ENCODE results near the gene PRKCI.

The PRKCI gene

DNA sequence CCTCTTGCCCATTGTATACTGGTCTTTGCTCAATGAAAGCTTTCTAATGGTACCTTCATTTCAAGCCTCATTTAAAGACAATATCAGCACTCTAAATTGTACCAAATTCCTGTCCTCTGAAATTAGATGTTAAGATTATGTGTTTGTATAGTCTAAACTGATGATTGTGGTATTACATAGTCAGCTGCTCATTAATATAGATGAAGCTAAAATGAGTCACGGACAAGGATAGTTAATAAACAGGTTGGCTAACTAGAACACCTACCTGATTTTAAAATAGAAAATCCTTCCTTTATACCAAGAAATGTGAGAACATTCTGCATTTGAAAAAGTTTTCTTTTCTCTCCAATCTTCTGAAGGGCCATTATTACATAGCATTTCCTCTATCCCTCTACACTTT is 2.9 kb downstream of the PRKCI start:
- no peak overlapping the region for H3K27ac ChIP-seq (ENCODE audit: low read length)
- no peaks in the 10 kb centered on the region for H3K27me3 ChIP-seq (replicated peaks; ENCODE audit: insufficient read depth, low read length)
- no peaks in the 10 kb centered on the region for H4K20me1 ChIP-seq (ENCODE audit: insufficient read depth, low read length)
- H3K36me3 ChIP-seq (replicated peaks; ENCODE audit: insufficient read depth, low read length): no peaks in the 10 kb centered on the region
- no peak overlapping the region for H3K4me2 ChIP-seq (ENCODE audit: low read depth, low read length)
- H3K9me2 ChIP-seq (replicated peaks; ENCODE audit: insufficient read depth, low read length): no peaks in the 10 kb centered on the region
- no peak for DNase-seq
- H3K4me3 ChIP-seq (ENCODE audit: low read length): no peak overlapping the region
- H3F3A ChIP-seq (ENCODE audit: insufficient read depth, low read length): peaks cover 6% of the 10 kb centered on the region
- peaks cover 60% of the 10 kb centered on the region for H3K79me2 ChIP-seq (ENCODE audit: low read length)
- no peak for TF ChIP-seq CTCF (IDR thresholded peaks at IDR 0.05; ENCODE audit: low read length)
- TF ChIP-seq EZH2phosphoT487 (IDR thresholded peaks at IDR 0.05; ENCODE audit: low read length): no peak
- no peak for TF ChIP-seq EZH2 (optimal IDR thresholded peaks at IDR 0.05; ENCODE audit: low read depth, low read length)
- no peak overlapping the region for H3K9ac ChIP-seq (ENCODE audit: low read length)
- peaks cover 4% of the 10 kb centered on the region; the same call in 1 of the 2 replicates for H3K4me1 ChIP-seq (ENCODE audit: low read length)
- no peaks in the 10 kb centered on the region for H3K9me3 ChIP-seq (replicated peaks; ENCODE audit: insufficient read depth, low read length)
- H2AFZ ChIP-seq (ENCODE audit: low read length): no peak overlapping the region

DNA sequence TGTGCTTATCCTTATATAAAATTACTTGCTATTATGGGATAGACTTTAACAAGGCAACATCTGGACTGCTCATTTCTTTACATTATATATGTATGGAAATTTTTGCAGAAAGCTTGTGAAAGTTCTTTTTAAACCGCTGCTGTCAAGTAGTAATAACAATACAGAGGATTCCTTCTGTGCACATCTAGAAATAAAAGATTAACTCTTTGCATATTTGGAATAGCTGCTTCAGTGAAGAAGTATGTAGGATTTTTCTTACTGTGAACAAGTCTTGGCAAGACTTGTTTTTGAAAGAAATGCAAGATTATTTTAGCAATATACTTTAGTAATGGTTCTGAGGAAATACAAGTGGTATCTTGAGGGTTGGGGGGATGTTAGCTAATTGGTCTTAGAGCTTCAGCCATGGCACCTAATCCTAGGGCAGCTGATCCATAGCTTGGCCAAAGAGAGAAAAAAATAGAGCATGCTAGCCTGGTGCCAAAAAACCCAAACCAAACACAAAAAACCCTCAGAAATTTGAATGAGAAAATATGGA is 4.3 kb downstream of the PRKCI start:
- Histone ChIP-seq H3K27me3 (replicated peaks; ENCODE audit: insufficient read depth, low read length) (no peaks in the 10 kb centered on the region), H3K4me3 (ENCODE audit: low read length) (no peak overlapping the region), H4K20me1 (ENCODE audit: insufficient read depth, low read length) (no peaks in the 10 kb centered on the region), H2AFZ (ENCODE audit: low read length) (no peak overlapping the region), H3K27ac (ENCODE audit: low read length) (no peak overlapping the region), H3K36me3 (replicated peaks; ENCODE audit: insufficient read depth, low read length) (no peaks in the 10 kb centered on the region), H3K9ac (ENCODE audit: low read length) (no peak overlapping the region), H3K9me2 (replicated peaks; ENCODE audit: insufficient read depth, low read length) (no peaks in the 10 kb centered on the region), H3K79me2 (ENCODE audit: low read length) (peaks cover 70% of the 10 kb centered on the region), H3K4me1 (ENCODE audit: low read length) (peaks cover 2% of the 10 kb centered on the region; the same call in 1 of the 2 replicates), H3F3A (ENCODE audit: insufficient read depth, low read length) (peaks cover 6% of the 10 kb centered on the region), H3K9me3 (replicated peaks; ENCODE audit: insufficient read depth, low read length) (no peaks in the 10 kb centered on the region), H3K4me2 (ENCODE audit: low read depth, low read length) (no peak overlapping the region)
- TF ChIP-seq EZH2phosphoT487 (IDR thresholded peaks at IDR 0.05; ENCODE audit: low read length) (no peak), EZH2 (optimal IDR thresholded peaks at IDR 0.05; ENCODE audit: low read depth, low read length) (no peak), CTCF (IDR thresholded peaks at IDR 0.05; ENCODE audit: low read length) (no peak)
- DNase-seq: no peak

DNA sequence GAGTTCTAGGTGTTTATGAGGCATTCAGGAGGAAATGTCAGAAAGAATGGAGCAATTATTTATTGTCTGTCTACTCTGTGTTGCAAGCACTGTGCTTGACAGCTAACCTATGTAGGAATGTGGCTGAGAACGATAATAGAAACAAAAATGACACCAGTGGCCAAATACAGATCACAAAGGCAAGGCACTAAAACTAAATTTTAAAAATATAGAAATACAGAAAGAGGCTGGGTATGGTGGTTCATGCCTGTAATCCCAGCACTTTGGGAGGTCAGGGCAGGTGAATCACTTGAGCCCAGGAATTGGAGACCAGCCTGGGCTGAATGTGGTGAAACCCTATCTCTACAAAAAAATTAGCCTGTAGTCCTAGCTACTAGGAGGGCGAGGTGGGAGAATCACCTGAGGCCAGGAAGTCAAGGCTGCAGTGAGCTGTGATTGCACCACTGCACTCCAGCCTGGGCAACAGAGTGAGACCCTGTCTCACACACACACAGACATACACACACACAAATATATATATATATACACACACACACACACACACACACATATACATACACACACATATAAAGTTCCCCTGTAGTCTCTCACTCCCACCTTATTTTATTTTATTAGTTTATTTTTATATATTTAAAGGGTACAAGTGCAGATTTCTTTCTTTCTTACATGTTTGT is 6.0 kb downstream of the PRKCI start:
- Histone ChIP-seq H3K27me3 (replicated peaks; ENCODE audit: insufficient read depth, low read length) (no peaks in the 10 kb centered on the region), H3K9ac (ENCODE audit: low read length) (no peak overlapping the region), H3K9me3 (replicated peaks; ENCODE audit: insufficient read depth, low read length) (no peaks in the 10 kb centered on the region), H3K4me2 (ENCODE audit: low read depth, low read length) (no peak overlapping the region), H3K36me3 (replicated peaks; ENCODE audit: insufficient read depth, low read length) (no peaks in the 10 kb centered on the region), H3F3A (ENCODE audit: insufficient read depth, low read length) (peaks cover 2% of the 10 kb centered on the region), H3K79me2 (ENCODE audit: low read length) (peaks cover 77% of the 10 kb centered on the region), H3K27ac (ENCODE audit: low read length) (no peak overlapping the region), H2AFZ (ENCODE audit: low read length) (no peak overlapping the region), H4K20me1 (ENCODE audit: insufficient read depth, low read length) (no peaks in the 10 kb centered on the region), H3K4me3 (ENCODE audit: low read length) (no peak overlapping the region), H3K4me1 (ENCODE audit: low read length) (no peaks in the 10 kb centered on the region), H3K9me2 (replicated peaks; ENCODE audit: insufficient read depth, low read length) (no peaks in the 10 kb centered on the region)
- DNase-seq: no peak
- TF ChIP-seq CTCF (IDR thresholded peaks at IDR 0.05; ENCODE audit: low read length): no peak
- no peak for TF ChIP-seq EZH2phosphoT487 (IDR thresholded peaks at IDR 0.05; ENCODE audit: low read length)
- TF ChIP-seq EZH2 (optimal IDR thresholded peaks at IDR 0.05; ENCODE audit: low read depth, low read length): no peak
